HG02943 (cell line): ENCODE measurements around the gene CYB5R3.

Experiments used
- ATAC-seq: cut with Tn5 transposase; IDR thresholded peaks from one replicate; pipeline ENCODE4 v1.9.1; 2021; ENCODE audit warnings: mild to moderate bottlenecking, low read depth, moderate library complexity; ENCODE audit not compliant: unreplicated experiment

Gene CYB5R3

GRCh38 chr22:42646569-42647525 lies 2.3 kb downstream of the CYB5R3 start:
- ATAC-seq: no peak

GRCh38 chr22:42645938-42646568 lies 3.1 kb downstream of the CYB5R3 start:
- ATAC-seq: no peak

GRCh38 chr22:42645341-42645937 lies 3.8 kb downstream of the CYB5R3 start:
- ATAC-seq: no peak

GRCh38 chr22:42644422-42645340 lies 4.5 kb downstream of the CYB5R3 start:
- ATAC-seq: no peak

GRCh38 chr22:42643634-42644421 lies 5.4 kb downstream of the CYB5R3 start:
- no peak for ATAC-seq

GRCh38 chr22:42642806-42643633 lies 6.2 kb downstream of the CYB5R3 start:
- no peak for ATAC-seq

GRCh38 chr22:42641801-42642413 lies 7.3 kb downstream of the CYB5R3 start:
- no peak for ATAC-seq

- ATAC-seq: no peak
These were observed 9.5 kb downstream of the CYB5R3 start for GRCh38 chr22:42639541-42640241.

- ATAC-seq: no peak
These were observed 11.6 kb downstream of the CYB5R3 start for GRCh38 chr22:42637555-42637954.

GRCh38 chr22:42636506-42636905 lies 12.7 kb downstream of the CYB5R3 start:
- no peak for ATAC-seq

- no peak for ATAC-seq
These were observed 13.7 kb downstream of the CYB5R3 start for GRCh38 chr22:42635531-42635930.

- no peak for ATAC-seq
These were observed 16.2 kb downstream of the CYB5R3 start for GRCh38 chr22:42633013-42633412.

- ATAC-seq: no peak
These were observed 17.1 kb downstream of the CYB5R3 start for GRCh38 chr22:42632096-42632495.

GRCh38 chr22:42630901-42631602 lies 18.1 kb downstream of the CYB5R3 start:
- ATAC-seq: no peak

GRCh38 chr22:42630211-42630610 lies 19.0 kb downstream of the CYB5R3 start:
- ATAC-seq: no peak

- ATAC-seq: no peak
These were observed 21.2 kb downstream of the CYB5R3 start for GRCh38 chr22:42627981-42628380.
